ENCODE results near the gene SLC6A11.

SLC6A11 gene

DNA sequence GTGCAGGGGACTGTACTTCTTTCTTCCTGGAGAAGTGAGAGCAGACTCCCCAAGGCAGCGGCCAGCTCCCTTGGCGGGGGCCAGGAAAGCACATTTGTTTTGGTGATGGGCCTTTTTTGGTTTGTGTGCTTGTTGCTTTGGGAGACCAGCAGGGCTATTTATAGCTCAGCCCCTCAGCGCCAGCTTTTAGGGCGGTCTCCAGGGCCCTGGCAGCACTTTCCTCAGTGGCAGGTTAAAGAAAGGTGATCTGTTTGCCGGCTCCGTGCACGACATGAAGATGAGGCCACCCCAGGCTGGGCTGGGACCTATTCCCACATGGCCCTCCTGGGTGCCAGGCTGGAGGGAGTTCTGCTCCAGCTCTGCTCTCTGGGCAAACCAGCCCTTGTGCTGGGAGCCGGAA, 21.8 kb downstream of the SLC6A11 start:
- no peak for DNase-seq (ENCODE audit: extremely low read depth in 1 of 2, low read depth in 1 of 2)

DNA sequence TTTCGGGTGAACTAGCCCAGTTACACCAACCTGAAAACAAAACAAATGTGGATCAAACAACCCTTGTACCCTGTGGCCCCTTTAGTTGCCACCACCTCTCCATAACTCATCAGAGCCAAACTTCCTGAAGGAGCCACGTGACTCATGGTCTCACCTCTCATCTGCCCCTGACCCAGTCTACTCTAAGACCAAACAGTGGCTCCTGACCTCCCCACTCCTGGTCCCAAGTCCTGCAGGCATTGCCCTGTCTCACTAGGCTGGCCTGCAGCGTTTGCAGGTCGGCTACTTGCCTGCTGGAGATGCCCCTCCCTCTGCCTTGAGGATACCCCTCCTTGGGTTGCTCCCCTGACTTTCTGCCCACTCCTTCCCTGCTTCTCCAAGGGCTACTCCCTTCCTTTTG, 23.1 kb downstream of the SLC6A11 start:
- DNase-seq (ENCODE audit: extremely low read depth in 1 of 2, low read depth in 1 of 2), result no peak

DNA sequence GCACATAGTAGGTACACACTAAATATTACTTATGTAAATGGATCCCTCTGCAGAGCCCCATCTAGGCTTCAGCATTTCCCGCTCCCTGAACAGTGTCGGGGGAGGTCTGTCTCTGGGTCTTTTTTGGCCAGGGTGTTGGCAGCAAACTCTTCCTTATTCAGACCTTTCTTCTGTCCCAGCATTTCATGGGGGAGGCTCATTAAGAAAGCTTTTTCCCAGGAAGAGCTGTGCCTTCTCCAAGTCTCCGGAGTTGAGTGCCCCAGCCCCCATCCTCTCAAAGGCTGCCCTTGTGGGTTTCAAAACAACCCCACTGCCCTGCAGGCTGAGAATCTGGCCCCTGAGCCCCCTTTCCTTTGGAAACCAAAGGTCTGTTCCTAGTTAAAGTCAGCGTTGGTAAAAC, 25.1 kb downstream of the SLC6A11 start:
- no peak for DNase-seq (ENCODE audit: extremely low read depth in 1 of 2, low read depth in 1 of 2)

DNA sequence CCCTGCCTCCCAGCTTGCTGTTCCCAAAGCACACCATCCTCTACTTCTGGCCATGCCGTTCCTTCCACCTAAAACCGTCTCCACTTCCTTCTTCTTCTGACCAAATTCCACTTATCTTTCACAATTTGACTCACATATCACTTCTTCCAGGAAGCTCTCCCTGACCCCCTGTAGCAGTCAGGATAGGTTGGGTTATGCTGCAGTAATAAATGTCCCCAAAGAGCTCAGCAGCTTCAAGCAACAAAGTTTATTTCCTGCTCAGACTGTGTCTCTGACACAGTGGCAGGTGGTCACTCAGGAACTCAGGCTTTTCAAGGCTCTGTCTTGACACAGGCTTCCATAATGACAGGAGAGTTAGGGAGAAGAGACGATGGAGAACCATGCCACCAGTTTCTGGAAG, 27.4 kb downstream of the SLC6A11 start:
- no peak for DNase-seq (ENCODE audit: extremely low read depth in 1 of 2, low read depth in 1 of 2)

DNA sequence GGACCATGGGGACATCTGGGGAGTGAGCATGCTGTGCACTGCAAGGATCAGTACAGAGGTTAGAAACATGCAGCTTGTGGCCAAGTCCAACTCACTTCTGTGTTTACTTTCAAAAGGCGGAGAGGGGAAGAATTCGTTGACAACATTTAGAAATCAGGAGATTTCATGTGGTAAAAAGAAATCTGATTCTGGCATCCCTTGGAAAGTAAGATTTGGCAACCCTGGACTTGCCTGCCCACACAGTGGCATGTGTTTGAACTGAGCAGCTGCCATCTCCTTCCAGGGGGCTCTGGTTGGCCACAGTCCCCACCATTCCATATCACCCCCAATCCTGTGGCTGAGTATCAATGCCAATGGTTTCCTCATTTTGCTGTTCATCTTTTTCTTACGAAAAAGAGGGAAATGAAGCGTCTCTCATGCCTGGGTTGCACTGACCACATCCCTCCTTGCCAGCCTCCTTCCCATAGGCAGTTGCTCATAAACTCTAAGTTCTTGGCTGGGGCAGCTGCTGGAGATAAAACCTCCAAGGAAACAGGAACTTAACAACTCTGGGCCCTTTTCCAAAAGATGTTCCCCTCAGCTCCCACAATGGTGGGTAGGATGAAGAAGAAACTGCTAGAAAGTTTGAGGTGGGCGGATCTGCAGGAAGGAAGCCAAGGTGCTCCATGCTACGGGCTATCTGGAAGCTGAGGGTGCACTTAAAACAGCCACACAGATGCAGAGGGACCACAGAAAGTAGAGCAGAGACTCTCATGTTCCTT, 29.2 kb downstream of the SLC6A11 start:
- no peak for DNase-seq (ENCODE audit: extremely low read depth in 1 of 2, low read depth in 1 of 2)

DNA sequence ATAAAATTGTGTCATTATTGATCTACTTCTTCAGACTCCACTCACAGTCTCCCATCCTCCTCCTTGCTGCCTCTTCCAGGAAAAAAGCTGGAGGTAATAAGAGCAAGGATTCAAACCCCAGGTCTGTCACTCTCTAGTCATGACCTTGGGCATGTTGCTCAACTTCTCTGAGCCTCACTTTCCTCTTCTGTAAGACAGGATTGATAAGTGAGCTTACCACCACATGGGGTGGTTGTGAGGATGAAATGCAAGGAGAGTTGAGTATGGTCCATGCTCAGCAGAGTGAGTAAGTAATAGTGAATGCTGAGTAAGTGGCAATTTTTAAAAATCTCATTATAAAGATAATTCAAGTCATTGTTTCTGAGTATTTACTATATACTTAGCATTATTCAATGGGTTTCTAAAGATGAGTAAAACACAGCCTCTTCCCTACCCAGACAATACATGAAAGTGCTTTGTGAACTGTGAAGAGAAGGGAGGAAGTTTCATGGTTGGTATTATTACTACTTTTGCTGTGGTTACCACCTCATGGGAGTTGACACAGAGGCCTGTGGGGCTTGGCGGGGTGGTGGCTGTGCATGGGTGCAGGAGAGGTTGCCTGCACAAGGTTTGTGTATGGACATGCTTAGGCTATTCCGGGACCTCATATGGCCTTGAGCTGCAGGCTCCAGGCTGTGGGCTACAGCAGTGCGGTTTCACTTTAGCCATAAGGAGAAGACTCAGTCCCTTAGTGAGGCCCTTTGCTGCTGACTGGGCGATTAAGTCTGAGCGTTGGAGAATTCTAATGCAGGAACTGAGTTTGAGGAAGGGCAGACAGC, 30.0 kb downstream of the SLC6A11 start:
- DNase-seq (ENCODE audit: extremely low read depth in 1 of 2, low read depth in 1 of 2), result no peak

DNA sequence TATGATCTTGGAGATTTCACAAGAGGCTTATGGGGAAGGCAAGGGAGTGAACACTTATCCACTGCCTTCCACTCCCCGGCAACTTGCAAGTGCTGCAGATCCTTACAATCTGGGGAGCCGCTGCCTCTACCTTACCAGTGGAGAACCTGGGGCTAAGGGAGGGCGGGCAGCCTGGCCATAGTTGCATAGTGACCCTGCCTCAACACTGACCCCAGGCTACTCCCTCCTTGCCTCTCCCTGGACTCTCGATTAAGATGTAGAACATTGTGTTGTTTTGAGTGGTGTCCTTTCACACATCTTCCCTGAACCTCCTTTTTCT, 30.6 kb downstream of the SLC6A11 start:
- DNase-seq (ENCODE audit: extremely low read depth in 1 of 2, low read depth in 1 of 2), result no peak

DNA sequence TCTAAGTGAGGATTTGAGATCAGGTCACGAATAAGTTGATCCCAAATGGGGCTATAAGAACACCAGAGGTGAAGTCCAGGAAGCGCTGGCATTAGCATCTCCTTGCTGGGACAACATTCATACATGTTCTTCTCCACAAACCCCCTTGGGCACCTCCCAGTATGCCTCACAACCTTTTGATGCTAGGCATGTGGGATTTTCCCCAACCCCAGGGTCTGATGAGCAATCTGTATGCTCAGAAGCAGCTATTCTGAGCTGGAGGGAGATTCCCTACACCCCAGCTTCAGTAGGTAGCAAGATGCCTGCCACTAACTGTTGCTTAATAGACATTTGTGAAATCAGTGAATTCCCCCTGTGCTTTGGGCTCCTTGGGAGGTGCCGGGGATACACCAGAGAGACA, 32.2 kb downstream of the SLC6A11 start:
- no peak for DNase-seq (ENCODE audit: extremely low read depth in 1 of 2, low read depth in 1 of 2)

DNA sequence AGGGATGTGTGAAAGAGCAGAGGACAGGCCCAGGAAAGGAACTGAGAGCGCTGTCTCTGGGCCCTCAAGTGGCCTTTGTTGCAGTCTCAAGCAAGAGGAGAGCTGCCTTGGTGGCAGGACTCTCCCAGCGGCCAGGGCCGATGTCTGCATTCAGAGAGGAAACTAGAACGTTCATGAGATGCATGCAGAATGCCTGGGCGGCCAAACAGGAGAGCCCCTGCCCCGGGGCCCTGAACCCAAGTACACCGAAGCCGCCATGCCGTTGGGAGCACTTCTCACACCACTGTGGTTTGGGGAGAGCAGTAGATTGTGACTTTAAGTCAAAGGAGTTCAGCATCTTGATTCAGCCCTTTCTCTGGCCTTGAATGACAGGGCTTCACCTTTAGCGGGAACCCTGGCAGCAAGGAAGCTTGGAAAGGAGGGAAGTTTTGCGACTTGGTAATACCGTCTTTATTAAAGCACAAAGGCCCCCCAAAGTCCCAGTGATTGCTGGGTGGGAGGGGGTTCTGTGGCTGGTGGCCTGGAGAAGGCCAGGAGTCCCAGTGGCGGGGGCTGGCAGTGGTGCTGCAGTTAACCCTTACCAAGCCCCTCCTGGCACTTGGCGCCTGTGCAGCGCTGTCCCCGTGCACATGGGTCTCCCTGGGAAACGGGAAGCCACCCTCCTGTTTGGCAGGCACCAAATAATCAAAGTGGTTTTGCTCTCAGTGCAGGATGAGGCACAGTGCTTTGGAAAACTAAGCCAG, 36.2 kb downstream of the SLC6A11 start:
- DNase-seq (ENCODE audit: extremely low read depth in 1 of 2, low read depth in 1 of 2), result no peak

DNA sequence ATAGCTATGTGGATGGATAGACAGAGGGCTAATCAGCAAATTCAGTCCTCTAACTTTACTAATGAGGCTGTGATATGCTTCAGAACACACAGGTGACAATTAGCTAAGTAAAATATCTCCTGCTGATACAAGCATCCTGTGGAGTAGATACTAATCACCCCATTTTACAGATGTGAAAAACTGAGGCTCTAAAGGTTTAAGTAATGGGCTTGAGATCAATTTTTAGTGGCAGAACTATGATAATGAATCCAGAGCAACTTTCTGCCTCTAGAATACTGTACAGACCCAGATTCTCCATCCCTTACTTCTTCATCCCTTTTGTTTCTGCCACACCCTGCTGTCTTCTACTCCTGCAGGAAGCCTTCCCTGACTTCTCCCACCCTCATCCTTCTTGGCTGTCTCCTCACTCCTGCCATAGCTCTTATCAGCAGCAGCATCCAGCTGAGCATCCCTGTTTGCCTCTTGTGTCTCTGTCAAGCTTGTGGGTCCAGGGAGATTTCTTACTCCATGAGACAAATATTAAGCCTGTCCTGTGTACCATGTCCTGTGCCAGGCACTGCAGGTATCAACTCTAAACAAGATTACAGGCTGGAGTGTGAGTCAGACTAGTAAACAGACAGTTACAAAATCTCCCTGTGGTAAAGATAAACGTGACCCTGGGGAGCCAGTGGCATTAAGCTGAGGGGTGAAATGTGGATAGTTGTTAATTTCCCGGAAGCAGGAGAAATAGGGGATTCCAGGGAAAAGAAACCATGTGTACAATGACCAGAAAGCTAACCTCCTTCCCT, 39.2 kb downstream of the SLC6A11 start:
- no peak for DNase-seq (ENCODE audit: extremely low read depth in 1 of 2, low read depth in 1 of 2)

DNA sequence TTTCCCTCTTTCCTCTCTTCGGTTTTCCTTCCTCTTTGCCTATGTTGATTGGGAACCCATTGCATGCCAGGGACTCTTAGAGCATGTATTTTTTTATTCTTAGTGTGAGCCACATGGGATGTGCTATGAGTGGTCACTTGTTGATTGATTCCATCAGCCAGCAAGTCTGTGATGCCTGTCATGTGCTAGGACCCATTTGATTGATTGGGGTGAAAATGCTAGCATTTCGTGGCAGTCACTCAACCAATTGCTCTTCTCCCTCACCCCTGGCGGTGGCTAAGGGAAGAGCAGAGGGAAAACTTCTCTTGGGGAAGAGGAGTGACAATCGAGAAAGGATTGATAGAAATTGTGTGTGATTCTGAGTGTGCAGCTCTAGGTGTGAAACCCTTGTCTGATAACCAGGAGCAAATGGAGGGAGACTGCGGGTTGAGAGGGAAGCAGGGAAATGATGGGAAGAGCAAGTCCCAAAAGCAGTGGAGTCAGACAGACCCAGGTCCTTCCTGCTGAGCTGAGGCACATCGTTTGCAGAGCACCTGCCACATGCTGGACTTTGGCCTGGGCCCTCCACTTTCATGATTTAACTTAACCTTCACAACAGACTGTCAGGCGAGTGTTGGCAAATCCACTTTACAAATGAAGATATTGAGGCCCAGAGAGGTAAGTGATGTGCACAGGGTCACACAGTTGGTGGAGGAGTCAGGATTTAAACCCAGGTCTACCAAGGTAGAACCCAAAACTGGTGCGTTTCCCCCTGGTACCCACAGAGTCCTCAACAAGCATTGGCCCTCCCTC, 40.0 kb downstream of the SLC6A11 start:
- no peak for DNase-seq (ENCODE audit: extremely low read depth in 1 of 2, low read depth in 1 of 2)

DNA sequence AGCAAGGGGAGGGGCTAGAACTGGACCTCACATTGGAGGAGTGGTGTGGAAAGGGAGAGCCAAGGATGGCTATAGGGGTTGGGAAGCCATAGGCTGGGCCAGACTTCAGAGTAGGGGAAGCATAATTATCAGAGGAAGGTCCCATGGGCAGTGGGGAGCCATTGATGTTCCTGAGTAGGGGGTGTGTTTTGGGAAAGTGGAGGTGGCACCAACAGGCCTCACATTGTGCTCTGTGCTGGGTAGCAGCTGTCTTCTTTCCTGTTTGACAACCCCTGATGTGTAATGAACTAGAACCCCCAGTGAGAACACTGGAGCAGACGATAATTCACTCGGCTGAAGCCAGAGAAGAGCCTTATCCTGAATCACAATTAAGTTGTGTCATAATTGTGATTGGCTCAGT, 41.2 kb downstream of the SLC6A11 start:
- DNase-seq (ENCODE audit: extremely low read depth in 1 of 2, low read depth in 1 of 2), result no peak

DNA sequence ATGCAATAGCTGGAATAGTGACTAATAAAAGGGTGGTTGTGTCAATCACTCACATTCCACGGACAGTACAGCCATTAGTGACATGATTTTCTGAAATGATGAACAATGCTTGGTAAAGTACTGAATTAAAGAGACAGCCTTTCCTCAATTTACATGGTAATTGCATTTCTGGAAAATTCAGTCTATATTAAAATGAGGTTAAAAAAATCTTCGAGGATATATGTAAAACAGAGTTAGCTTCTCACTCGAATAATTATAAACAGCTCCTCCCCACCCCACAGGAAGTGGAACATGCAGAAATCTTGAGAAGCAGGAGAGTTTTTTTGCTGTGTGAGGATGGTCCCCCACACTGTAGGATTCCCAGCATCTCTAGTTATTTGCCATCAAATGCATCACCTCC, 42.1 kb downstream of the SLC6A11 start:
- no peak for DNase-seq (ENCODE audit: extremely low read depth in 1 of 2, low read depth in 1 of 2)

DNA sequence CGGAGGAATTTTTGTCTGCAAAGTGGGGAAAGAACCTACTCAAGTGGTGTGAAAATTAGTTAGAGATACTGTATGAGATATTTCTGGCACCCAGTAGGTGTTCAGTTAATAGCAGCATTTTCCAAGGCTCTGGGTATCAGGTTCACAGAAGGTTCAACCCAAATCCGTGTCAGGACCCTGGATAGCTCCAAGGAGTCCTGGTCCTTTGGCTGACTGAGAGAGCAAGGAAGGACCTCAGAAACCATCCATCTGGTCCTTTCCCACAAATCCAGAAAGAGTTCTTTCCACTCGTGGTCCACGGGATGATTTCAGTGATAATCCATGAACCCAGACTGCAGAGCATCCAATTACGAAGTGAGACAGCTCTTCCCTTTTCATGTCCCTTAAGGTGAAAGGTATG, 51.4 kb downstream of the SLC6A11 start:
- no peak for DNase-seq (ENCODE audit: extremely low read depth in 1 of 2, low read depth in 1 of 2)

DNA sequence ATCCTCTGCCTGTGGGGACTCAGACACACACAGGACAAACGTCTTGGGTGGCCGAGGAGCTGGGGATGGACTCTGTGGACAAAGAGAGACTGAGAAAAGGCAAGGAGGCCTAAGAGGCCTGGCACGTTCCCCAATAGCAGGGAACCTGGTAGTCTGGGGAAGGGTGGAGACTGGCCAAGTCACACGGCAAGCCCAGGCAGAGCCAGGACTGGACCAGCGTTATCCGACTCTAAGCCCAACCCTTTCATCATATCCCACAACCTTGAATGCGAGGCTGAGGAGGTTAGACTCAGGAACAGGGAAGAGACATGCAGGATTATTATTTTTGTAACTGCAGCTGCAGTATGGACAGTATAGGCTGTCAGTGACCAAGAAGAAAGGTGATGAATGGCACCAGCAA, 53.4 kb downstream of the SLC6A11 start:
- DNase-seq (ENCODE audit: extremely low read depth in 1 of 2, low read depth in 1 of 2), result no peak

DNA sequence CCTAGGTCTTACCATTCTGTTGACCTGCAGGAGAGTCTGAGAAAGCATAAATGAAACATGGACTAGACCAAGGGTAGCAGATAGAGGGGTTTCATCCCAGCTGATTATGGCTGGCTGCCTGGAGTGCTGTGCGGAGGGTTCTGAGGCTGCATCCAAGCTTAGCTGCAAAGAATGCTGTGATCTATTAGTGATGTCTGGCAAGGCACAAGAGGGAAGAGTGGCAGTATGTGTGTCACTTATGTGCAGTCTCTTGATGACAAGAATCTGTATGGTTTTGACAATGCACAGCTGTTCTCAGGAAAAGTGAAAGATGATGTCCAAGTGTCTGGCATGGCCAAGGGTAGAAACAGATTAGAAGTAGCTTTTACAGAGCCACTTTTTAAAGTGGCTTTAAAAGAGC, 54.3 kb downstream of the SLC6A11 start:
- no peak for DNase-seq (ENCODE audit: extremely low read depth in 1 of 2, low read depth in 1 of 2)

DNA sequence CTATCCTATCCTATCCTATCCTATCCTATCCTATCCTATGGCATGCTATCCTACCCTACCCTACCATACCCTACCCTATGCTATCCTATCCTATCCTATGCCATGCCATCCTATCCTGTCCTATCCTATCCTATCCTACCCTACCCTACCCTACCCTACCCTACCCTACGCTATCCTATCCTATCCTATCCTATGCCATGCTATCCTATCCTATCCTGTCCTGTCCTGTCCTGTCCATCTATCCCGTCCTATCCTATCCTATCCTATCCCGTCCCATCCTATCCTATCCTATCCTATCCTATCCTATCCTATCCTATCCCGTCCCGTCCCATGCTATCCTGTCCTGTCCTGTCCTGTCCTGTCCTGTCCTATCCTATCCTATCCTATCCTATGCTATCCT, 57.4 kb downstream of the SLC6A11 start:
- DNase-seq (ENCODE audit: extremely low read depth in 1 of 2, low read depth in 1 of 2), result no peak

DNA sequence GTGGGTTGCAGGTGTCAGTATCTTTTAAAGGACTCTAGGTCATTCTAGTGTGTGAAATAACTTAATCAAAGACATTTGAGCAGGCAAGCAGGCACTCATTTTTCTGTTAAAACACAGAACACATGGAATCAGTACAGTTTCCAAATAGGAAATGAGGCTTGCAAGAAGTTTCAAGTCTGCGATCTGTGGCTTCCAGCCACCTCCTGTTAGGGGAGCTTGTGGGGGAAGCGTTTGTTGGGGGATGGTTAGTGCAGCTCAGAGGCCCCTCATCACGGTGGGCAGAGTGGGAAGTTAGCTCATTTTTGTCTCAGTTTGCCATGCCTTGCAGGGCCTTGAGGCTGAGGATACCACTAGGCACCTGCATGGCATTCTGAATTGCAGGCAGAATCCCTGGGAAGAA, 59.9 kb downstream of the SLC6A11 start:
- no peak for DNase-seq (ENCODE audit: extremely low read depth in 1 of 2, low read depth in 1 of 2)

DNA sequence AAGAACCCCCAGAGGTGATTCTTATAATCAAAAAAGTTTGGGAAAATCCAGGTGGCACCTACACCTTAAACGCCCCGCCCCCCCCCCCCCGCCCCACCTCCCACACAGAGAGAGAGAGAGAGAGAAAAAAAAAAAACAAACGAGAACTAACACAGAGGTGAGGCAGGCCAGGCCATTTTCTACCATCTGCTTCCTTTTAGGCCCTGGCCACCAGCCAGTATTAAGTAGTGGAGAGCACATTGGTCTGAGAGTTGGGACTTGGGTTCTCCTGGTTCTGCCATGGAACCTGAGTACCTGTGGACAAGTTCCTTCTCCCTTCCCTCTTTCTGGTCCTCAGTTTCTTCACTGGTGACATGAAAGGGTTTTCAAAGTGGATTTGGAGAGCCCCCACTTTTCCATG, 60.6 kb downstream of the SLC6A11 start:
- DNase-seq (ENCODE audit: extremely low read depth in 1 of 2, low read depth in 1 of 2), result no peak

DNA sequence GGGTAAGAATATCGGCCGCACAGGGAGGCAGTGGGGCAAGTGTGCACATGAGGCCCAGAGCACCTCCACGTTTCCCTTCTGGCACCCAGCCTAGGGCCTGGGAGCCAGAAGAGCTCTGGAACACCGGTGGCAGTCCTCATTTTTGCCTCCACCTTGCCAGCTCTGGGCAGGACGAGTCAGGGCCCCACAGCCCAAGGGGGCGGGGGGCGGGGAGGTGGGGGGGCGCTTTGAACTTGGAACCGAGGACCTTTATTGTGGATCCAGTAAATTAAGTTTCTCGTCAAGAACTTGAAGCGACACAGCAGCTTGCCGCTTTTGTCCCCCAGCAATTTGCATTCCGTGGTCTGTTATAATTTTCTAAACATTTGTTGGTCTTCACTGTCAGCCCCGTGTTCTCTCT, 66.8 kb downstream of the SLC6A11 start:
- no peak for DNase-seq (ENCODE audit: extremely low read depth in 1 of 2, low read depth in 1 of 2)

All from activated CD8-positive, alpha-beta memory T cell treated with anti-CD3 and anti-CD28 coated beads for 1 hour (primary cell).